Measurements from ENCODE around the gene PPM1L.
"Not testable (repeated sequence)": the region's sequence is repeated elsewhere in the genome, so short reads cannot be mapped to it uniquely, and the experiment has no call there.

Gene PPM1L

GRCh38 chr3:160992712-160993111 lies 236.7 kb downstream of the PPM1L start:
- DNase-seq = no peak

- no peak for DNase-seq
Measured at GRCh38 chr3:160996811-160997210, 240.8 kb downstream of the PPM1L start.

- no peak for DNase-seq
Measured at GRCh38 chr3:160998581-160998980, 242.6 kb downstream of the PPM1L start.

- DNase-seq = no peak
Measured at GRCh38 chr3:160999274-160999673, 243.2 kb downstream of the PPM1L start.

- no peak for DNase-seq
Measured at GRCh38 chr3:161008086-161008485, 252.1 kb downstream of the PPM1L start.

GRCh38 chr3:161010151-161010550 lies 254.1 kb downstream of the PPM1L start:
- not testable (repeated sequence) for DNase-seq

GRCh38 chr3:161014843-161015749 lies 259.1 kb downstream of the PPM1L start:
- DNase-seq = no peak

- DNase-seq = no peak
Measured at GRCh38 chr3:161016417-161017313, 260.6 kb downstream of the PPM1L start.

- no peak for DNase-seq
Measured at GRCh38 chr3:161017971-161018370, 261.9 kb downstream of the PPM1L start.

- DNase-seq = no peak
Measured at GRCh38 chr3:161020256-161020655, 264.2 kb downstream of the PPM1L start.

GRCh38 chr3:161025911-161026310 lies 269.9 kb downstream of the PPM1L start:
- DNase-seq = no peak

GRCh38 chr3:161026612-161027510 lies 270.8 kb downstream of the PPM1L start:
- no peak for DNase-seq

GRCh38 chr3:161028555-161029153 lies 272.6 kb downstream of the PPM1L start:
- no peak for DNase-seq

- no peak for DNase-seq
Measured at GRCh38 chr3:161031134-161031533, 275.1 kb downstream of the PPM1L start.

- not testable (repeated sequence) for DNase-seq
Measured at GRCh38 chr3:161034913-161035550, 279.0 kb downstream of the PPM1L start.

GRCh38 chr3:161035711-161036110 lies 279.7 kb downstream of the PPM1L start:
- no peak for DNase-seq

- no peak for DNase-seq
Measured at GRCh38 chr3:161038725-161039124, 282.7 kb downstream of the PPM1L start.

- no peak for DNase-seq
Measured at GRCh38 chr3:161042023-161042501, 286.0 kb downstream of the PPM1L start.

- no peak for DNase-seq
Measured at GRCh38 chr3:161043336-161044035, 287.5 kb downstream of the PPM1L start.

- no peak for DNase-seq
Measured at GRCh38 chr3:161049683-161050248, 293.7 kb downstream of the PPM1L start.
